GM12878 (cell line): ENCODE measurements around the gene ESYT2. TPM values are rescaled to one million over a fixed set of nuclear protein-coding genes. Genes with fewer than 3 reads are reported as not detected.

Source experiments
- ATAC-seq: fragments of 200-7000 bp; cut with Tn5 transposase; 3 replicates; pipeline ENCODE4 v1.9.1; 2020; ENCODE audit warnings: mild to moderate bottlenecking, moderate library complexity
- BruUV-seq: library from RNA; stranded (reverse); fragments of 400-500 nt; replicated peaks from 2 replicates; lab custom pipeline; 2021; lab: Mats Ljungman, UMichigan
- CTCF ChIA-PET: fragments of 300-600 bp; sonication (Branson Sonifier 250); formaldehyde crosslinking; extraction: SDS; loops from one replicate; lab custom pipeline; 2021; ENCODE audit warnings: inconsistent platforms; lab: Yijun Ruan, JAX
- POLR2A ChIA-PET: fragments of 350-600 bp; formaldehyde crosslinking; extraction: SDS; loops from one replicate; lab custom pipeline; 2021; ENCODE audit warnings: inconsistent platforms; lab: Charles Lee
- RAD21 ChIA-PET: fragments of 300-600 bp; sonication (Branson Sonifier 250); formaldehyde crosslinking; loops from one replicate; lab custom pipeline; 2023; ENCODE audit warnings: antibody characterized with exemption; ENCODE audit not compliant: unreplicated experiment; lab: Charles Lee
- SMC1A ChIA-PET: fragments of 300-600 bp; sonication (Branson Sonifier 250); formaldehyde crosslinking; loops from one replicate; lab custom pipeline; 2023; ENCODE audit not compliant: unreplicated experiment, uncharacterized antibody; lab: Charles Lee
- DNase-seq: peaks from one replicate; pipeline ENCODE4 v3.0.0-alpha.2; 2011; ENCODE audit warnings: low read depth, low spot score
- FAIRE-seq: peaks from 3 replicates; lab custom pipeline; 2011; peaks lifted over from hg19 to GRCh38; lab: Jason Lieb, UNC
- H2AFZ ChIP-seq: 2 replicates; pipeline ENCODE4 v1.6.0; 2011; ENCODE audit warnings: low read depth, low read length, control low read depth; ENCODE audit not compliant: control insufficient read depth
- H3K27ac ChIP-seq: 2 replicates; pipeline ENCODE4 v1.5.1; 2011; ENCODE audit warnings: control low read depth; ENCODE audit not compliant: control insufficient read depth, insufficient read depth
- H3K27me3 ChIP-seq, 2 experiments: replicated peaks in 1 of 2; 2 replicates each; pipeline versions ENCODE4 v1.6.0 to v1.6.1; 2011; ENCODE audit warnings: low read length in 1 of 2; ENCODE audit not compliant: control insufficient read depth in 2 of 2, insufficient read depth in 2 of 2
- H3K36me3 ChIP-seq, 2 experiments: 2 replicates each; pipeline ENCODE4 v1.5.1; 2011; ENCODE audit warnings: low read length in 1 of 2; ENCODE audit not compliant: control insufficient read depth in 2 of 2, insufficient read depth in 2 of 2
- H3K4me1 ChIP-seq: 2 replicates; pipeline ENCODE4 v1.6.1; 2011; ENCODE audit warnings: mild to moderate bottlenecking, low read length, moderate library complexity, mixed read lengths; ENCODE audit not compliant: control insufficient read depth, insufficient read depth
- H3K4me2 ChIP-seq: 2 replicates; pipeline ENCODE4 v1.6.0; 2011; ENCODE audit warnings: control low read depth; ENCODE audit not compliant: control insufficient read depth, insufficient read depth
- H3K4me3 ChIP-seq: fragments of 200-600 bp; sonication (generic); 2 replicates; pipeline ENCODE4 v1.5.1; 2016
- H3K79me2 ChIP-seq: 2 replicates; pipeline ENCODE4 v1.6.0; 2011; ENCODE audit warnings: low read length; ENCODE audit not compliant: control insufficient read depth, insufficient read depth
- H3K9ac ChIP-seq: 2 replicates; pipeline ENCODE4 v1.8.0; 2011; ENCODE audit warnings: low read length, control low read depth, mixed read lengths; ENCODE audit not compliant: control insufficient read depth, insufficient read depth
- H3K9me3 ChIP-seq: replicated peaks from 3 replicates; pipeline ENCODE4 v1.5.1; 2011; ENCODE audit warnings: mild to moderate bottlenecking, low read length; ENCODE audit not compliant: control insufficient read depth, insufficient read depth
- H4K20me1 ChIP-seq: 2 replicates; pipeline ENCODE4 v1.6.0; 2011; ENCODE audit not compliant: control insufficient read depth, insufficient read depth
- CHD2 ChIP-seq: IDR thresholded peaks from 2 replicates; pipeline ENCODE4 v1.6.1; 2011; ENCODE audit warnings: low read depth, low read length, improper control_type of control experiment, borderline replicate concordance
- KLF5 ChIP-seq: fragments of 450-650 bp; IDR thresholded peaks from 2 replicates; pipeline ENCODE4 v1.6.1; 2014; ENCODE audit warnings: mild to moderate bottlenecking; ENCODE audit not compliant: partially characterized antibody
- MXI1 ChIP-seq: fragments of 150-350 bp; IDR thresholded peaks from 2 replicates; pipeline ENCODE4 v1.6.1; 2011; ENCODE audit warnings: low read depth, mild to moderate bottlenecking, inconsistent platforms, low read length, improper control_type of control experiment
- WGBS: methylation state at CpG from one replicate; pipeline ENCODE4 v1.1.6; 2016; ENCODE audit warnings: low lambda C conversion rate; ENCODE audit not compliant: insufficient replicate concordance, insufficient coverage; ENCODE audit errors: missing lambda C conversion rate; 5-methylcytosine and 5-hydroxymethylcytosine counted together
- in situ Hi-C: fragments of 300-500 bp; cut with MboI; formaldehyde crosslinking; loops from 9 replicates; pipeline ENCODE4 v1.14.3; 2018; ENCODE audit warnings: mixed read lengths
- intact Hi-C: fragments of 100-400 bp; cut with micrococcal nuclease; formaldehyde crosslinking; loops from one replicate; pipeline ENCODE4 v1.14.2; 2022; ENCODE audit not compliant: unreplicated experiment
- polyA plus RNA-seq, 11 experiments: library from polyadenylated mRNA; depleted of rRNA in 4 of 11; unstranded in 6 of 11; stranded (reverse) in 5 of 11; fragments of >200 nt; fragmentation: Nextera tagmentation in 4 of 11; fragmentation: Illumina TruSeq in 1 of 11; extraction: Ambion mirVana in 4 of 11; extraction: Trizol in 1 of 11; gene quantifications; 1 replicate in 1 of 11; 2 replicates in 10 of 11; pipeline versions ENCODE4 v1.2.1 to v1.2.3, GENCODE V29; 2011 to 2016; ENCODE audit warnings: inconsistent platforms in 2 of 11, missing spikeins in 2 of 11, low read depth in 1 of 11
- total RNA-seq, 4 experiments: library from RNA; depleted of rRNA in 3 of 4; stranded (reverse); fragments of >200 nt in 3 of 4; fragmentation: Illumina TruSeq in 1 of 4; extraction: Trizol in 1 of 4; gene quantifications; 2 replicates each; pipeline versions ENCODE4 v1.2.1 to v1.2.3, GENCODE V29; 2013 to 2021
- TF ChIP-seq, protein P1 (sequence below): fragments of 450-650 bp; IDR thresholded peaks from 2 replicates; pipeline ENCODE4 v1.6.1; 2017; ENCODE audit warnings: mild to moderate bottlenecking, moderate library complexity

ESYT2 gene
- total and polyA plus RNA-seq, 10 of the 15 experiments (the other 5 are each of a cell fraction or from before 2014, with no cell fraction given) = 1.9 to 44.6 (median 21.4) TPM

DNA sequence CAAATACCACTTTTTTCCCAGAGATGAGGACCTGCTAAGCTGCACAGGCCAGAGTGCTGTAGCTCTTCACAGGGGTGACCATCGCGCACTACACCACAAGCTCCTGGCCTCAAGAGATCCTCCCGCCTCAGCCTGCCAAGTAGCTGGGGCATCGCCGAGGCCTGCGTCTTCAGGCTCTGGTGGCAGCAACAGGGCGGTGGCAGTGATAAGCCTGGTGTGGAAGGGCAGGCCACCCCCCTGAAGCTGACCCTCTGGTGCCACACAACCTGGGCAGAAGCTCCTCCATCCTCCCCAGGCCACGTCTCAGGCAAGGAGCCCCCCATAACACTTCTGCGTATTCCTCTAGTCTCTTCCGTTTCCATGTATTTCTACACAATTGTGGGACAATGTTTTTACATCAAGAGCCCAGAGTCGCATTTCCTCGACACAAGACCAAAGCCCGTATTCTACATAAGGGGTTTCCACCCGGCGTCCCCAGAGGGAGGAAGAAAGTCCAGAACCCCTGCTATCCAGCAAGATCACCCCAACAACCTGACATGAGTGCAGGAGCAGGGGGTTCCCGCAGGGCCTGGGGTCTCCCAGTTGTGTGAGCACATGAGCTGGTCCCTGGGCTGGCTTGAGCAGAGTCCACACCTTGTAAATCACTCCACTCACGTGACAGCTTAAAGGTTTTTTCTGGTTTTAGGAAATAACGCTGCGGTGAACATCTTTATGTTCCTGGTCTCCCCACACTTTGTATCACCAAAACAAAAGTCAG is 87.1 kb downstream of the ESYT2 start (continued):
- TF ChIP-seq, protein P1, sequence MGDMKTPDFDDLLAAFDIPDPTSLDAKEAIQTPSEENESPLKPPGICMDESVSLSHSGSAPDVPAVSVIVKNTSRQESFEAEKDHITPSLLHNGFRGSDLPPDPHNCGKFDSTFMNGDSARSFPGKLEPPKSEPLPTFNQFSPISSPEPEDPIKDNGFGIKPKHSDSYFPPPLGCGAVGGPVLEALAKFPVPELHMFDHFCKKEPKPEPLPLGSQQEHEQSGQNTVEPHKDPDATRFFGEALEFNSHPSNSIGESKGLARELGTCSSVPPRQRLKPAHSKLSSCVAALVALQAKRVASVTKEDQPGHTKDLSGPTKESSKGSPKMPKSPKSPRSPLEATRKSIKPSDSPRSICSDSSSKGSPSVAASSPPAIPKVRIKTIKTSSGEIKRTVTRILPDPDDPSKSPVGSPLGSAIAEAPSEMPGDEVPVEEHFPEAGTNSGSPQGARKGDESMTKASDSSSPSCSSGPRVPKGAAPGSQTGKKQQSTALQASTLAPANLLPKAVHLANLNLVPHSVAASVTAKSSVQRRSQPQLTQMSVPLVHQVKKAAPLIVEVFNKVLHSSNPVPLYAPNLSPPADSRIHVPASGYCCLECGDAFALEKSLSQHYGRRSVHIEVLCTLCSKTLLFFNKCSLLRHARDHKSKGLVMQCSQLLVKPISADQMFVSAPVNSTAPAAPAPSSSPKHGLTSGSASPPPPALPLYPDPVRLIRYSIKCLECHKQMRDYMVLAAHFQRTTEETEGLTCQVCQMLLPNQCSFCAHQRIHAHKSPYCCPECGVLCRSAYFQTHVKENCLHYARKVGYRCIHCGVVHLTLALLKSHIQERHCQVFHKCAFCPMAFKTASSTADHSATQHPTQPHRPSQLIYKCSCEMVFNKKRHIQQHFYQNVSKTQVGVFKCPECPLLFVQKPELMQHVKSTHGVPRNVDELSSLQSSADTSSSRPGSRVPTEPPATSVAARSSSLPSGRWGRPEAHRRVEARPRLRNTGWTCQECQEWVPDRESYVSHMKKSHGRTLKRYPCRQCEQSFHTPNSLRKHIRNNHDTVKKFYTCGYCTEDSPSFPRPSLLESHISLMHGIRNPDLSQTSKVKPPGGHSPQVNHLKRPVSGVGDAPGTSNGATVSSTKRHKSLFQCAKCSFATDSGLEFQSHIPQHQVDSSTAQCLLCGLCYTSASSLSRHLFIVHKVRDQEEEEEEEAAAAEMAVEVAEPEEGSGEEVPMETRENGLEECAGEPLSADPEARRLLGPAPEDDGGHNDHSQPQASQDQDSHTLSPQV = no peak

DNA sequence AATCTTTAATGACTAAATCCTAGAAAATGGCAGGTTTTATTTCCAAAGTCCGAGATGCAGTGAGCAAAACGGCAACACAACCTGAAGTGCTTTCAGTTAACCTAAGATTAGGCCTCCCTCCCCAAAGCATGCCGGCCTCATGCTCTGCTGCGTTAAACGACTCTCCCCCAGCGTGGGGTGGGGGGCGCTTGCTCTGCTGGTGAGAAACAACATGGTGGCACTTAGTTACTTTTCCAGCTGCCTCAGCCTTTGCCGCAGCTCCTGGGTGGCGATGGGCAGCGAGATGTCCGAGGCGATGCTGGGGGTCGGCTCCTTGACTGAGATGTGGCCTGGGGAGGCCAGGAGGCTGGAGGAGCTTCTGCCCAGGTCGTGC is 88.0 kb downstream of the ESYT2 start:
- TF ChIP-seq CHD2 (no peak), MXI1 (no peak), KLF5 (no peak)
- peaks cover 13 to 20% of the 10 kb centered on the region in 2 experiments for H3K36me3 ChIP-seq
- RAD21 ChIA-PET = interaction anchor here (1.0 kb wide), 1 partner anchor 9 kb away, joined by 3 read pairs; no protein-coding TSS in a partner anchor
- WGBS = 98% methylated on average over 14 of the region's 14 CpGs
- H3K4me2 ChIP-seq = no peak overlapping the region
- CTCF ChIA-PET = interaction anchor here (1.1 to 2.6 kb wide), 3 partner anchors 8 to 236 kb away, joined by 3 to 5 read pairs (median 5); no protein-coding TSS in a partner anchor
- DNase-seq (no peak), FAIRE-seq (no peak), ATAC-seq (no peak)
- H3K27ac ChIP-seq = no peak overlapping the region
- H3K4me3 ChIP-seq = no peak overlapping the region
- POLR2A ChIA-PET = interaction anchor here (1.5 kb wide), 1 partner anchor 11 kb away, joined by 3 read pairs; no protein-coding TSS in a partner anchor
- H4K20me1 ChIP-seq = no peaks in the 10 kb centered on the region
- no peaks in the 10 kb centered on the region for H3K9me3 ChIP-seq
- no peaks in the 10 kb centered on the region for H3K79me2 ChIP-seq
- SMC1A ChIA-PET = interaction anchor here (1.0 kb wide), 1 partner anchor 40 kb away, joined by 3 read pairs; no protein-coding TSS in a partner anchor
- no peak overlapping the region for H2AFZ ChIP-seq
- no peaks in the 10 kb centered on the region for H3K4me1 ChIP-seq
- no peaks in the 10 kb centered on the region for H3K27me3 ChIP-seq
- BruUV-seq = no TSS peak
- in situ Hi-C loops (no loop called here), intact Hi-C loops (no loop called here)
- no peak overlapping the region for H3K9ac ChIP-seq
